ENCODE results near the gene IL17RA. TPM values are rescaled to one million over a fixed set of nuclear protein-coding genes. Genes with fewer than 3 reads are reported as not detected.

The IL17RA gene
- polyA plus RNA-seq, 1 experiment, result 20.3 TPM

- ChIA-PET CTCF (interaction anchor here (1.0 to 1.8 kb wide), 3 partner anchors 21 to 385 kb away, joined by 3 to 7 read pairs (median 3); no protein-coding TSS in a partner anchor), POLR2A (no interaction called here)
- no peaks in the 10 kb centered on the region for H3K9me3 ChIP-seq (ENCODE audit: control insufficient read depth, insufficient read depth, low read length)
- H3K27ac ChIP-seq (ENCODE audit: low read depth, low read length), result no peak overlapping the region
- peaks cover 11% of the 10 kb centered on the region for H3K27me3 ChIP-seq (ENCODE audit: control insufficient read depth, insufficient read depth, low read length)
- no peak for TF ChIP-seq CTCF (IDR thresholded peaks at IDR 0.05; ENCODE audit: low read depth, low read length)
- H3K4me3 ChIP-seq (ENCODE audit: low read depth, low read length), result no peak overlapping the region
- no peak for DNase-seq (ENCODE audit: low read depth, low spot score)
Measured at GRCh38 chr22:17115945-17116565, 31.3 kb downstream of the IL17RA start.

- ChIA-PET CTCF (interaction anchor here (1.8 kb wide), 1 partner anchor 55 kb away, joined by 7 read pairs; no protein-coding TSS in a partner anchor), POLR2A (no interaction called here)
- Histone ChIP-seq H3K27ac (ENCODE audit: low read depth, low read length) (no peak overlapping the region), H3K27me3 (ENCODE audit: control insufficient read depth, insufficient read depth, low read length) (peaks cover 16% of the 10 kb centered on the region), H3K4me3 (ENCODE audit: low read depth, low read length) (no peak overlapping the region), H3K9me3 (ENCODE audit: control insufficient read depth, insufficient read depth, low read length) (no peaks in the 10 kb centered on the region)
- DNase-seq (ENCODE audit: low read depth, low spot score), result no peak
- no peak for TF ChIP-seq CTCF (IDR thresholded peaks at IDR 0.05; ENCODE audit: low read depth, low read length)
Measured at GRCh38 chr22:17116572-17117330, 32.0 kb downstream of the IL17RA start.

- Histone ChIP-seq H3K9me3 (ENCODE audit: control insufficient read depth, insufficient read depth, low read length) (no peaks in the 10 kb centered on the region), H3K27me3 (ENCODE audit: control insufficient read depth, insufficient read depth, low read length) (peaks cover 22% of the 10 kb centered on the region), H3K27ac (ENCODE audit: low read depth, low read length) (no peak overlapping the region), H3K4me3 (ENCODE audit: low read depth, low read length) (no peak overlapping the region)
- ChIA-PET POLR2A (no interaction called here), CTCF (interaction anchor here (1.8 kb wide), 1 partner anchor 55 kb away, joined by 7 read pairs; no protein-coding TSS in a partner anchor)
- DNase-seq (ENCODE audit: low read depth, low spot score), result no peak
- no peak for TF ChIP-seq CTCF (IDR thresholded peaks at IDR 0.05; ENCODE audit: low read depth, low read length)
Measured at GRCh38 chr22:17117400-17117799, 32.6 kb downstream of the IL17RA start.

GRCh38 chr22:17117890-17118289, 33.1 kb downstream of the IL17RA start:
- DNase-seq (ENCODE audit: low read depth, low spot score), result no peak
- TF ChIP-seq CTCF (IDR thresholded peaks at IDR 0.05; ENCODE audit: low read depth, low read length), result no peak
- no peak overlapping the region for H3K4me3 ChIP-seq (ENCODE audit: low read depth, low read length)
- no peaks in the 10 kb centered on the region for H3K9me3 ChIP-seq (ENCODE audit: control insufficient read depth, insufficient read depth, low read length)
- H3K27me3 ChIP-seq (ENCODE audit: control insufficient read depth, insufficient read depth, low read length), result peaks cover 24% of the 10 kb centered on the region
- POLR2A ChIA-PET, result no interaction called here
- CTCF ChIA-PET, result interaction anchor here (1.4 to 1.8 kb wide), 2 partner anchors 22 to 54 kb away, joined by 3 to 7 read pairs; no protein-coding TSS in a partner anchor
- no peak overlapping the region for H3K27ac ChIP-seq (ENCODE audit: low read depth, low read length)

- TF ChIP-seq CTCF (IDR thresholded peaks at IDR 0.05; ENCODE audit: low read depth, low read length), result no peak
- ChIA-PET CTCF (interaction anchor here (1.4 kb wide), 1 partner anchor 23 kb away, joined by 3 read pairs; no protein-coding TSS in a partner anchor), POLR2A (no interaction called here)
- H3K4me3 ChIP-seq (ENCODE audit: low read depth, low read length), result no peak overlapping the region
- H3K9me3 ChIP-seq (ENCODE audit: control insufficient read depth, insufficient read depth, low read length), result no peaks in the 10 kb centered on the region
- H3K27me3 ChIP-seq (ENCODE audit: control insufficient read depth, insufficient read depth, low read length), result peaks cover 24% of the 10 kb centered on the region
- H3K27ac ChIP-seq (ENCODE audit: low read depth, low read length), result no peak overlapping the region
- no peak for DNase-seq (ENCODE audit: low read depth, low spot score)
Measured at GRCh38 chr22:17118342-17118741, 33.5 kb downstream of the IL17RA start.

Measured in AG04450 (cell line).